OCI-LY1 (cell line): Measurements from ENCODE around the gene SNCG.

ENCODE experiments used
- EZH2 ChIP-seq: fragments of 200-600 bp; sonication (generic), shearing (Covaris generic); IDR thresholded peaks from 2 replicates; pipeline ENCODE4 v1.8.0; 2017; ENCODE audit warnings: borderline replicate concordance, mixed run types, mild to moderate bottlenecking, antibody characterized with exemption, low read length, moderate library complexity, mixed read lengths
- TF ChIP-seq, protein P1 (sequence below): fragments of 200-600 bp; sonication (generic), shearing (Covaris generic); IDR thresholded peaks from 2 replicates; pipeline ENCODE4 v1.5.1; 2017; ENCODE audit warnings: mild to moderate bottlenecking, antibody characterized with exemption, low read length, moderate library complexity, mixed read lengths

DNA sequence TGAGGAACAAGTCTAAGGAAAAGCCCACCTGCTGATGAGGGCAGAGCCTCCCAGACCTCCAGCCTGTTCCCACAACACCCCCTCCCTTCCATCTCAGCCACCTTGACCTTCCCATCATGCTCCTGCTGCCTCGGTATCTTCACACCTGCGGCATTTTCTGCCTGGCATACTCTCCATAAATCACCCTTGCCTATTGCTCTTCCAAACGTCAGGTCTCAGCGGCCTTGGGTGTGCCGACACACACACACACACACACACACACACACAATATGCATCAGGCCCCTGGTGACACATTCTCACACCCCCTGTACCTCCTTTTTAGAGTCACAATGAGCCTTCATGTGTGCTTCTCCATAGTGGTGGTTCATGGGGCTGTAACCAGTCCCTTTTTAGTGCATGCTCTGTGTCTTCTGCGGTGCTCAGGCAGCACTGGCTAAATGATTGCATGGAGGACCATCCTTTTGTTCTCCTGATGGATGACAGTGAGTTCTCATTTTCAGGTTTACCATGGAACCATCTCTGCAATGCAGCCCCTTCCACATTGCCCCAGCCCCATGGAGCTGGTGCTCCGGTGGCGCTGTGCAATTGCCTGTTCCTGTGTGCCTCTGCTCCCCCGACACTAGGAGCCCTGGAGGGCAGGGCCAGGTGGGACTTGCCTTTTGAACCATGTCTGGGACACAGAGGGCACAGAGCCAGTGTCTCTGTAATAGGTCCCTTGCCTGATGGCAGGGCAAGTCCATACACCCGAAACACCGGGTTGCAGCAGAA, 14.4 kb downstream of the SNCG start:
- TF ChIP-seq, protein P1, sequence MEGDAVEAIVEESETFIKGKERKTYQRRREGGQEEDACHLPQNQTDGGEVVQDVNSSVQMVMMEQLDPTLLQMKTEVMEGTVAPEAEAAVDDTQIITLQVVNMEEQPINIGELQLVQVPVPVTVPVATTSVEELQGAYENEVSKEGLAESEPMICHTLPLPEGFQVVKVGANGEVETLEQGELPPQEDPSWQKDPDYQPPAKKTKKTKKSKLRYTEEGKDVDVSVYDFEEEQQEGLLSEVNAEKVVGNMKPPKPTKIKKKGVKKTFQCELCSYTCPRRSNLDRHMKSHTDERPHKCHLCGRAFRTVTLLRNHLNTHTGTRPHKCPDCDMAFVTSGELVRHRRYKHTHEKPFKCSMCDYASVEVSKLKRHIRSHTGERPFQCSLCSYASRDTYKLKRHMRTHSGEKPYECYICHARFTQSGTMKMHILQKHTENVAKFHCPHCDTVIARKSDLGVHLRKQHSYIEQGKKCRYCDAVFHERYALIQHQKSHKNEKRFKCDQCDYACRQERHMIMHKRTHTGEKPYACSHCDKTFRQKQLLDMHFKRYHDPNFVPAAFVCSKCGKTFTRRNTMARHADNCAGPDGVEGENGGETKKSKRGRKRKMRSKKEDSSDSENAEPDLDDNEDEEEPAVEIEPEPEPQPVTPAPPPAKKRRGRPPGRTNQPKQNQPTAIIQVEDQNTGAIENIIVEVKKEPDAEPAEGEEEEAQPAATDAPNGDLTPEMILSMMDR, result no peak
- no peak for TF ChIP-seq EZH2
